Measurements from ENCODE around the gene ZNF865.

DNA sequence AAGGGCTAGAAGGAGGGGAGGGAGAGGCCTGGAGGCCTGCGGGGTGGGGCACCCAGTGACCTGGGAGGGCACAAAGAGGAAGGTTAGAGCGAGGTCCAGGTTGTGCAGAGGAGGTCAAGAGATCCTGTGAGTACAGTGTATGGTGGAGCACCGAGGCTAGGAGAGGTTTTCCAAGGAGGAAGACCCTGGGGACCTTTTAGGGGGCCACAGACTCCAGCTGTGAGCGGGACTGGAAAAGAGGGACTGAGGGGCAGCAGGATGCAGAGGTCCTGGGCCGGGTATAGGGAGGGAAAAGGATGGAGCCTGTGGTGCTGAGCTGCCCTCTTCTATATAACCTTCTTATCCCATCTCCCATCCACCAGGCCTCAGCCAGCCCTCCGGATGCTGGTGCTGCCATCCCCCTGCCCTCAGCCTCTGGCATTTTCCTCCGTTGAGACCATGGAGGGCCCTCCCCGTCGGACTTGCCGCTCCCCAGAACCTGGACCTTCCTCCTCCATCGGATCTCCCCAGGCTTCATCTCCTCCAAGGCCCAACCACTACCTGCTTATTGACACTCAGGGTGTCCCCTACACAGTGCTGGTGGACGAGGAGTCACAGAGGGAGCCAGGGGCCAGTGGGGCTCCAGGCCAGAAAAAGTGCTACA, 38.9 kb downstream of the ZNF865 start:
- TF ChIP-seq, protein P1, sequence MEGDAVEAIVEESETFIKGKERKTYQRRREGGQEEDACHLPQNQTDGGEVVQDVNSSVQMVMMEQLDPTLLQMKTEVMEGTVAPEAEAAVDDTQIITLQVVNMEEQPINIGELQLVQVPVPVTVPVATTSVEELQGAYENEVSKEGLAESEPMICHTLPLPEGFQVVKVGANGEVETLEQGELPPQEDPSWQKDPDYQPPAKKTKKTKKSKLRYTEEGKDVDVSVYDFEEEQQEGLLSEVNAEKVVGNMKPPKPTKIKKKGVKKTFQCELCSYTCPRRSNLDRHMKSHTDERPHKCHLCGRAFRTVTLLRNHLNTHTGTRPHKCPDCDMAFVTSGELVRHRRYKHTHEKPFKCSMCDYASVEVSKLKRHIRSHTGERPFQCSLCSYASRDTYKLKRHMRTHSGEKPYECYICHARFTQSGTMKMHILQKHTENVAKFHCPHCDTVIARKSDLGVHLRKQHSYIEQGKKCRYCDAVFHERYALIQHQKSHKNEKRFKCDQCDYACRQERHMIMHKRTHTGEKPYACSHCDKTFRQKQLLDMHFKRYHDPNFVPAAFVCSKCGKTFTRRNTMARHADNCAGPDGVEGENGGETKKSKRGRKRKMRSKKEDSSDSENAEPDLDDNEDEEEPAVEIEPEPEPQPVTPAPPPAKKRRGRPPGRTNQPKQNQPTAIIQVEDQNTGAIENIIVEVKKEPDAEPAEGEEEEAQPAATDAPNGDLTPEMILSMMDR (IDR thresholded peaks at IDR 0.05), result no peak
- no peak for TF ChIP-seq POLR2A (IDR thresholded peaks at IDR 0.05; ENCODE audit: low read depth)
